ENCODE measurements around the gene PLPP7. TPM values are rescaled to one million over a fixed set of nuclear protein-coding genes. Genes with fewer than 3 reads are reported as not detected.

The PLPP7 gene
- total RNA-seq, 1 donor = 16.3 TPM

DNA sequence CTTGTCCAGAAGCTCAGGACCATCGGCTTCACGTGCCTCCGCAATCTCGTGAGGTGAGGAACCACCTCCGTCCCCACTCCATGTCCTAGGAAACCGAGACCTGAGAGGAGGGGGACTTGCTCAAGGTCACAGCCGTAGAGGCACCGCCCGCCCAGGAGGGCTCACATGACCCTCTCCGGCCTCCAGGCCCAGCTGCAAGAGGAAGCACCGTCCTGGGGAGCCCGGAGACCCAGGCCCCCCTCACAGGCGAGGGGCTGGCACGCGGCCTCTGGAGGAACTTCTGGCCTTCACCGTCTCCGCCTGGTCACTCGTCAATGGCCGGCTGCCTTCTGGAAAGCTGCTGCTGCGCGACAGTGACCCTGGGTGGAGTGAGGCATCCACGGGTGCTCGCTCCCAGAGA, 37.4 kb upstream of the PLPP7 start:
- Histone ChIP-seq H3K36me3 (ENCODE audit: insufficient read depth, low read length) (no peaks in the 10 kb centered on the region), H3K27me3 (ENCODE audit: insufficient read depth, low read length) (peaks cover 2% of the 10 kb centered on the region), H3K9me3 (ENCODE audit: low read depth, low read length) (no peaks in the 10 kb centered on the region), H2AFZ (ENCODE audit: low read length) (no peak overlapping the region), H3K4me3 (ENCODE audit: insufficient read depth, low read length) (no peak overlapping the region), H4K20me1 (ENCODE audit: insufficient read depth, low read length) (no peaks in the 10 kb centered on the region), H3K79me2 (ENCODE audit: insufficient read depth, low read length) (no peaks in the 10 kb centered on the region), H3K4me1 (ENCODE audit: insufficient read depth, low read length) (peaks cover 12% of the 10 kb centered on the region), H3K4me2 (ENCODE audit: insufficient read depth, low read length) (no peak overlapping the region), H3K27ac (ENCODE audit: low read depth, low read length) (no peak overlapping the region)
- TF ChIP-seq, protein P1, sequence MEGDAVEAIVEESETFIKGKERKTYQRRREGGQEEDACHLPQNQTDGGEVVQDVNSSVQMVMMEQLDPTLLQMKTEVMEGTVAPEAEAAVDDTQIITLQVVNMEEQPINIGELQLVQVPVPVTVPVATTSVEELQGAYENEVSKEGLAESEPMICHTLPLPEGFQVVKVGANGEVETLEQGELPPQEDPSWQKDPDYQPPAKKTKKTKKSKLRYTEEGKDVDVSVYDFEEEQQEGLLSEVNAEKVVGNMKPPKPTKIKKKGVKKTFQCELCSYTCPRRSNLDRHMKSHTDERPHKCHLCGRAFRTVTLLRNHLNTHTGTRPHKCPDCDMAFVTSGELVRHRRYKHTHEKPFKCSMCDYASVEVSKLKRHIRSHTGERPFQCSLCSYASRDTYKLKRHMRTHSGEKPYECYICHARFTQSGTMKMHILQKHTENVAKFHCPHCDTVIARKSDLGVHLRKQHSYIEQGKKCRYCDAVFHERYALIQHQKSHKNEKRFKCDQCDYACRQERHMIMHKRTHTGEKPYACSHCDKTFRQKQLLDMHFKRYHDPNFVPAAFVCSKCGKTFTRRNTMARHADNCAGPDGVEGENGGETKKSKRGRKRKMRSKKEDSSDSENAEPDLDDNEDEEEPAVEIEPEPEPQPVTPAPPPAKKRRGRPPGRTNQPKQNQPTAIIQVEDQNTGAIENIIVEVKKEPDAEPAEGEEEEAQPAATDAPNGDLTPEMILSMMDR (IDR thresholded peaks at IDR 0.05; ENCODE audit: extremely low read depth, low read depth, low read length) = no peak
- no peak for DNase-seq (ENCODE audit: insufficient read length, low spot score, missing footprints)

DNA sequence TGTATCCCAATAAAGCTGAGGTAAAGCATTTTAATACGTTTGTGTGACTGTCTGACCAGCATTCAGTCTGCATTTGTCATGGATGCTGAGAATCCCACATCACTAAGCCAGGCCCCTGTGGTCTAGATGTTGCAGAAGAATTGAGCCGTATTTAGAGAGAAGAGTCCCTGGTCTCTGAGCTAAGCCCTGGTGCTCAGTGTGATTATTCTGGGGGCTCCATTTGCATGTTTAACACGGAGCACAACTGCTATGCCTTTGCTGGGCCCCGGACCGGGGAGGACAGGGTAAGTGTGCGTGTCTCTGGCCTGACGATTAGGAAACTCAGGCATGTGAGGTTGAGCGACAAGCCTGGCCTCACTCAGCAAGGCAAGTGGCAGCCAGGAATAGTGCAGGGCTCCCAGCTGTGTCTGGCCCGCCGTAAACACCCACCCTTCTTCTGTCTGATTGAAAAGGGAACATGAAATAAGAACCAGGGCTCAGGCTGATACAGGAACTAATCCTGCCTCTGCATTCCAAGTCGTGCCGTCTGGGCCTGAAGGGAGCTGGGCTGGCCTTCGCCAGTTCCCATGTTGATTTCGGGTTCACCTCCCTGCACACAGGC, 35.5 kb upstream of the PLPP7 start:
- TF ChIP-seq, protein P1 (IDR thresholded peaks at IDR 0.05; ENCODE audit: extremely low read depth, low read depth, low read length) = no peak
- DNase-seq (ENCODE audit: insufficient read length, low spot score, missing footprints) = peak; percentile 71
- Histone ChIP-seq H3K36me3 (ENCODE audit: insufficient read depth, low read length) (no peaks in the 10 kb centered on the region), H3K79me2 (ENCODE audit: insufficient read depth, low read length) (no peaks in the 10 kb centered on the region), H3K27me3 (ENCODE audit: insufficient read depth, low read length) (peaks cover 2% of the 10 kb centered on the region), H3K27ac (ENCODE audit: low read depth, low read length) (no peak overlapping the region), H3K4me2 (ENCODE audit: insufficient read depth, low read length) (no peak overlapping the region), H4K20me1 (ENCODE audit: insufficient read depth, low read length) (no peaks in the 10 kb centered on the region), H3K4me1 (ENCODE audit: insufficient read depth, low read length) (peaks cover 12% of the 10 kb centered on the region), H2AFZ (ENCODE audit: low read length) (peak overlapping the region; percentile 20), H3K9me3 (ENCODE audit: low read depth, low read length) (no peaks in the 10 kb centered on the region), H3K4me3 (ENCODE audit: insufficient read depth, low read length) (no peak overlapping the region)

DNA sequence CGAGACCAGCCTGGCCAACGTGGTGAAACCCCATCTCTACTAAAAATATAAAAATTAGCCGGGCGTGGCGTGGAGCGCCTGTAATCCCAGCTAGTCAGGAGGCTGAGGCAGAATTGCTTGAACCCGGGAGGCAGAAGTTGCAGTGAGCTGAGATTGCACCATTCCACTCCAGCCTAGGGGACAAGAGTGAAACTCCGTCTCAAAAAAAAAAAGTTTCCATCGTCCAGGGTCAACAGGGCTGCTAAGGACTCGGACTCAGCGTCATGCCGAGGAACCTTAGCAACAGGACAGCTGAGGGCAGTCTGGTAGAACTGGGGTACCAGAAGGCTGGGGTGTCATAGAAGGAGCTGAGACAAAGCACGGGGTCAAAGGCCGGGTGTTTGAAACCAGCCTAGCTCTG, 34.9 kb upstream of the PLPP7 start:
- TF ChIP-seq, protein P1 (IDR thresholded peaks at IDR 0.05; ENCODE audit: extremely low read depth, low read depth, low read length) = no peak
- DNase-seq (ENCODE audit: insufficient read length, low spot score, missing footprints) = no peak
- Histone ChIP-seq H3K36me3 (ENCODE audit: insufficient read depth, low read length) (no peaks in the 10 kb centered on the region), H3K4me3 (ENCODE audit: insufficient read depth, low read length) (no peak overlapping the region), H3K4me2 (ENCODE audit: insufficient read depth, low read length) (no peak overlapping the region), H2AFZ (ENCODE audit: low read length) (no peak overlapping the region), H3K79me2 (ENCODE audit: insufficient read depth, low read length) (no peaks in the 10 kb centered on the region), H4K20me1 (ENCODE audit: insufficient read depth, low read length) (no peaks in the 10 kb centered on the region), H3K4me1 (ENCODE audit: insufficient read depth, low read length) (peaks cover 12% of the 10 kb centered on the region), H3K27me3 (ENCODE audit: insufficient read depth, low read length) (no peaks in the 10 kb centered on the region), H3K9me3 (ENCODE audit: low read depth, low read length) (no peaks in the 10 kb centered on the region), H3K27ac (ENCODE audit: low read depth, low read length) (no peak overlapping the region)

DNA sequence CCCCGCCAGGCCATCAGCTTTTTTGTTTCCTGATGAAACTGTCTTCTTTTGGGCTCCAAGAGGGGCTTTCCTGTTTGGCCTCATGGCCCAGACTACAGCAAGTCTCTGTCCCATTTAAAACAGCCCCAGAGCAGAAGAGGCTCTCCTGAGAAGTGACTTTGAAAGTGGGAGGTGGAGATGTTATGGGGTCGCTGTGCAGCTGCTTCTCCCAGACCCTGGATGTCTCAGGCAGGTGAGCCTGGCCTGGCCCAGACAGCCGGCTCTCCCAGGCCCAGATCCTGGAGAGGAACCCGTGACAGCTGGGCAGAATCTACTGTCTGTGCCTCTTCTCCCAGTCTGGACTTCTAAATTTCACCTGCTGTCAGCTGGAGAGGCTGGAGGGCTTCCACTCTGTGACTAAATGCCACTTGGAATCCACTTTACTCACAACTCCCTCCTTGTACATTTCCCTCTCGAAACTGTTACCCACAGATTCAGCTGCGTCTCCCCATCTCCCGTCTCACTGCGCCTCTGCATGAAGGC, 33.8 kb upstream of the PLPP7 start:
- Histone ChIP-seq H3K4me1 (ENCODE audit: insufficient read depth, low read length) (peaks cover 12% of the 10 kb centered on the region), H3K4me2 (ENCODE audit: insufficient read depth, low read length) (peak overlapping the region; percentile 50), H3K9me3 (ENCODE audit: low read depth, low read length) (no peaks in the 10 kb centered on the region), H3K36me3 (ENCODE audit: insufficient read depth, low read length) (no peaks in the 10 kb centered on the region), H3K27me3 (ENCODE audit: insufficient read depth, low read length) (no peaks in the 10 kb centered on the region), H4K20me1 (ENCODE audit: insufficient read depth, low read length) (no peaks in the 10 kb centered on the region), H2AFZ (ENCODE audit: low read length) (peak overlapping the region; percentile 93), H3K4me3 (ENCODE audit: insufficient read depth, low read length) (no peak overlapping the region), H3K79me2 (ENCODE audit: insufficient read depth, low read length) (no peaks in the 10 kb centered on the region), H3K27ac (ENCODE audit: low read depth, low read length) (no peak overlapping the region)
- TF ChIP-seq, protein P1 (IDR thresholded peaks at IDR 0.05; ENCODE audit: extremely low read depth, low read depth, low read length) = no peak
- peak; percentile 73 for DNase-seq (ENCODE audit: insufficient read length, low spot score, missing footprints)
